Measurements from ENCODE around the gene CHMP6. TPM values are rescaled to one million over a fixed set of nuclear protein-coding genes. Genes with fewer than 3 reads are reported as not detected.

Gene CHMP6
- total and polyA plus RNA-seq, 9 of the 15 experiments (the other 6 are each of a cell fraction or from before 2014, with no cell fraction given) = 0.25 to 30.4 (median 13.4) TPM

- Histone ChIP-seq H3K36me3 (ENCODE audit: control insufficient read depth, insufficient read depth, low read length) (peaks cover 17% of the 10 kb centered on the region; the same call in 1 of the 3 replicates), H3K4me2 (ENCODE audit: insufficient read depth, low read length) (no peak overlapping the region), H3K4me3 (no peak overlapping the region), H3K27ac (ENCODE audit: extremely low read depth, low read depth, low read length) (no peak overlapping the region), H3K9ac (ENCODE audit: insufficient read depth in 1 of 2, low read depth in 2 of 2, low read length in 2 of 2) (peak overlapping the region in 1 of 2 experiments; percentile 26; a peak in 1 of 4 replicates), H2AFZ (ENCODE audit: low read depth, low read length) (no peak overlapping the region), H3K79me2 (ENCODE audit: control insufficient read depth, insufficient read depth, low read length) (no peaks in the 10 kb centered on the region), H4K20me1 (replicated peaks; ENCODE audit: control insufficient read depth, insufficient read depth, low read length) (no peaks in the 10 kb centered on the region), H3K4me1 (replicated peaks in 1 of 2; ENCODE audit: control insufficient read depth in 2 of 2, insufficient read depth in 2 of 2, low read length in 2 of 2) (peaks cover 0 to 45% of the 10 kb centered on the region in 2 experiments; a peak in 4 of 5 replicates), H3K9me1 (ENCODE audit: control insufficient read depth, insufficient read depth, low read length) (no peaks in the 10 kb centered on the region), H3K27me3 (ENCODE audit: control insufficient read depth in 2 of 2, insufficient read depth in 2 of 2, low read length in 2 of 2) (no peaks in the 10 kb centered on the region; a peak in 1 of 5 replicates), H3K9me3 (replicated peaks; ENCODE audit: control insufficient read depth, insufficient read depth, low read depth, low read length) (no peaks in the 10 kb centered on the region)
- POLR2A ChIA-PET = no interaction called here
- 90% methylated on average over 33 of the region's 36 CpGs for WGBS (ENCODE audit: insufficient coverage, low coverage, missing lambda C conversion rate)
- FAIRE-seq (no peak), DNase-seq (ENCODE audit: extremely low read depth in 1 of 4, low spot score in 3 of 4) (no peak), ATAC-seq (no peak)
- in situ Hi-C loops (cut with MboI) = no loop called here
- CTCF ChIA-PET (ENCODE audit: low intra/inter-chr PET ratio) = no interaction called here
- intact Hi-C loops (cut with micrococcal nuclease) = no loop called here
- BruUV-seq (replicated peaks) = TSS peak; percentile 28
- TF ChIP-seq E2F3 (CRISPR knock-in tag; IDR thresholded peaks at IDR 0.05) (no peak), NEUROD1 (IDR thresholded peaks at IDR 0.05; ENCODE audit: borderline replicate concordance, low read depth, low read length, partially characterized antibody) (no peak), ZNF324 (CRISPR knock-in tag; IDR thresholded peaks at IDR 0.05) (no peak), DDX20 (tag; IDR thresholded peaks at IDR 0.05; ENCODE audit: low read depth) (no peak), SRF (CRISPR knock-in tag; IDR thresholded peaks at IDR 0.05) (no peak), ZNF124 (CRISPR knock-in tag; IDR thresholded peaks at IDR 0.05) (no peak), FIP1L1 (IDR thresholded peaks at IDR 0.05; ENCODE audit: low read depth, low read length, poor library complexity, severe bottlenecking) (no peak)
- TF ChIP-seq, protein P1, sequence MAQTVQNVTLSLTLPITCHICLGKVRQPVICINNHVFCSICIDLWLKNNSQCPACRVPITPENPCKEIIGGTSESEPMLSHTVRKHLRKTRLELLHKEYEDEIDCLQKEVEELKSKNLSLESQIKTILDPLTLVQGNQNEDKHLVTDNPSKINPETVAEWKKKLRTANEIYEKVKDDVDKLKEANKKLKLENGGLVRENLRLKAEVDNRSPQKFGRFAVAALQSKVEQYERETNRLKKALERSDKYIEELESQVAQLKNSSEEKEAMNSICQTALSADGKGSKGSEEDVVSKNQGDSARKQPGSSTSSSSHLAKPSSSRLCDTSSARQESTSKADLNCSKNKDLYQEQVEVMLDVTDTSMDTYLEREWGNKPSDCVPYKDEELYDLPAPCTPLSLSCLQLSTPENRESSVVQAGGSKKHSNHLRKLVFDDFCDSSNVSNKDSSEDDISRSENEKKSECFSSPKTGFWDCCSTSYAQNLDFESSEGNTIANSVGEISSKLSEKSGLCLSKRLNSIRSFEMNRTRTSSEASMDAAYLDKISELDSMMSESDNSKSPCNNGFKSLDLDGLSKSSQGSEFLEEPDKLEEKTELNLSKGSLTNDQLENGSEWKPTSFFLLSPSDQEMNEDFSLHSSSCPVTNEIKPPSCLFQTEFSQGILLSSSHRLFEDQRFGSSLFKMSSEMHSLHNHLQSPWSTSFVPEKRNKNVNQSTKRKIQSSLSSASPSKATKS (CRISPR knock-in tag; IDR thresholded peaks at IDR 0.05) = no peak
- TF ChIP-seq, protein P2, sequence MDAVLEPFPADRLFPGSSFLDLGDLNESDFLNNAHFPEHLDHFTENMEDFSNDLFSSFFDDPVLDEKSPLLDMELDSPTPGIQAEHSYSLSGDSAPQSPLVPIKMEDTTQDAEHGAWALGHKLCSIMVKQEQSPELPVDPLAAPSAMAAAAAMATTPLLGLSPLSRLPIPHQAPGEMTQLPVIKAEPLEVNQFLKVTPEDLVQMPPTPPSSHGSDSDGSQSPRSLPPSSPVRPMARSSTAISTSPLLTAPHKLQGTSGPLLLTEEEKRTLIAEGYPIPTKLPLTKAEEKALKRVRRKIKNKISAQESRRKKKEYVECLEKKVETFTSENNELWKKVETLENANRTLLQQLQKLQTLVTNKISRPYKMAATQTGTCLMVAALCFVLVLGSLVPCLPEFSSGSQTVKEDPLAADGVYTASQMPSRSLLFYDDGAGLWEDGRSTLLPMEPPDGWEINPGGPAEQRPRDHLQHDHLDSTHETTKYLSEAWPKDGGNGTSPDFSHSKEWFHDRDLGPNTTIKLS (IDR thresholded peaks at IDR 0.05; ENCODE audit: borderline replicate concordance, low read depth) = no peak
Observed at GRCh38 chr17:80964859-80965580, 26.6 kb upstream of the CHMP6 start.
